ENCODE measurements around the gene RAB3D. TPM values are rescaled to one million over a fixed set of nuclear protein-coding genes. Genes with fewer than 3 reads are reported as not detected.

Gene RAB3D
- total RNA-seq, 1 donor from 2014 or later: 8.1 TPM

GRCh38 chr19:11279505-11280236 lies 59.8 kb downstream of the RAB3D start:
- DNase-seq: no peak
- intact Hi-C loops (cut with micrococcal nuclease): no loop called here
- ATAC-seq: no peak

GRCh38 chr19:11278670-11279069 lies 60.8 kb downstream of the RAB3D start:
- intact Hi-C loops (cut with micrococcal nuclease): no loop called here
- DNase-seq (no peak), ATAC-seq (peak; percentile 90)

GRCh38 chr19:11274533-11275086 lies 64.8 kb downstream of the RAB3D start:
- intact Hi-C loops (cut with micrococcal nuclease): no loop called here
- DNase-seq: no peak
- no peak for ATAC-seq

- intact Hi-C loops (cut with micrococcal nuclease): no loop called here
- DNase-seq (no peak), ATAC-seq (no peak)
Measured at GRCh38 chr19:11273989-11274388, 65.5 kb downstream of the RAB3D start.

GRCh38 chr19:11273296-11273695 lies 66.2 kb downstream of the RAB3D start:
- ATAC-seq: no peak
- no peak for DNase-seq
- intact Hi-C loops (cut with micrococcal nuclease): no loop called here

Other genes with a start within 250 kb of the RAB3D start
- gene SPC24, start 183.9 kb downstream of the RAB3D start, total RNA-seq: 8.1 TPM
- gene KANK2, start 142.1 kb downstream of the RAB3D start, total RNA-seq: 471 TPM
- not detected for gene ANGPTL8, start 100.0 kb downstream of the RAB3D start, total RNA-seq
- 39.6 TPM for gene DOCK6, start 77.1 kb downstream of the RAB3D start, total RNA-seq
- not detected for gene TSPAN16, start 43.5 kb downstream of the RAB3D start, total RNA-seq
- gene TMEM205, start 6.6 kb upstream of the RAB3D start, total RNA-seq: 89.8 TPM
- gene CCDC159, start 6.9 kb upstream of the RAB3D start, total RNA-seq: 20.9 TPM
- 17.7 TPM for gene PLPPR2, start 15.8 kb upstream of the RAB3D start, total RNA-seq
- 2.0 TPM for gene SWSAP1, start 35.0 kb upstream of the RAB3D start, total RNA-seq
- gene EPOR, start 44.7 kb upstream of the RAB3D start, total RNA-seq: 7.6 TPM
- gene RGL3, start 79.7 kb upstream of the RAB3D start, total RNA-seq: 6.4 TPM
- gene ODAD3, start 95.5 kb upstream of the RAB3D start, total RNA-seq: 0.42 TPM
- gene PRKCSH, start 96.0 kb upstream of the RAB3D start, total RNA-seq: 139 TPM
- 0.84 TPM for gene ELAVL3, start 141.4 kb upstream of the RAB3D start, total RNA-seq
- 3.3 TPM for gene ZNF653, start 166.2 kb upstream of the RAB3D start, total RNA-seq
- 180 TPM for gene ECSIT, start 189.5 kb upstream of the RAB3D start, total RNA-seq
- gene CNN1, start 199.2 kb upstream of the RAB3D start, total RNA-seq: 81.7 TPM
- gene ELOF1, start 219.6 kb upstream of the RAB3D start, total RNA-seq: 36.0 TPM
- 2.5 TPM for gene ACP5, start 238.0 kb upstream of the RAB3D start, total RNA-seq

Data from left ventricle myocardium superior (tissue), 1 donor.